Endometrial microvascular endothelial cells (primary cell): ENCODE data around the gene GABRR2. TPM values are rescaled to one million over a fixed set of nuclear protein-coding genes. Genes with fewer than 3 reads are reported as not detected.
"Not testable (repeated sequence)": the region's sequence is repeated elsewhere in the genome, so short reads cannot be mapped to it uniquely, and the experiment has no call there.

ENCODE experiments used
- in situ Hi-C: cut with HindIII; loops from 2 replicates; pipeline ENCODE4 v1.10.0; 2017; ENCODE audit warnings: low sequenced_read_pairs, low pct_unique_long_range_greater_than_20kb; ENCODE audit errors: inconsistent ontology term
- total RNA-seq: library from RNA; depleted of rRNA; stranded (reverse); fragments of >200 nt; gene quantifications from one replicate; pipeline ENCODE4 v1.2.3, GENCODE V29; 2015; ENCODE audit errors: inconsistent ontology term

The GABRR2 gene
- total RNA-seq, 1 donor from 2014 or later = not detected

- in situ Hi-C loops = no loop called here
Measured at GRCh38 chr6:89299466-89299850, 15.6 kb downstream of the GABRR2 start.

- in situ Hi-C loops = no loop called here
Measured at GRCh38 chr6:89298680-89299465, 16.2 kb downstream of the GABRR2 start.

- in situ Hi-C loops = no loop called here
Measured at GRCh38 chr6:89297695-89298351, 17.3 kb downstream of the GABRR2 start.

- in situ Hi-C loops = no loop called here
Measured at GRCh38 chr6:89295981-89296380, 19.1 kb downstream of the GABRR2 start.

- in situ Hi-C loops = not testable (repeated sequence)
Measured at GRCh38 chr6:89295116-89295515, 20.0 kb downstream of the GABRR2 start.

- in situ Hi-C loops = no loop called here
Measured at GRCh38 chr6:89291256-89291819, 23.8 kb downstream of the GABRR2 start.

- in situ Hi-C loops = no loop called here
Measured at GRCh38 chr6:89290401-89291155, 24.5 kb downstream of the GABRR2 start.

- in situ Hi-C loops = no loop called here
Measured at GRCh38 chr6:89289710-89290109, 25.4 kb downstream of the GABRR2 start.

- in situ Hi-C loops = no loop called here
Measured at GRCh38 chr6:89287351-89288028, 27.6 kb downstream of the GABRR2 start.

- in situ Hi-C loops = no loop called here
Measured at GRCh38 chr6:89286516-89286915, 28.6 kb downstream of the GABRR2 start.

- in situ Hi-C loops = no loop called here
Measured at GRCh38 chr6:89284963-89285735, 29.9 kb downstream of the GABRR2 start.

GRCh38 chr6:89284081-89284480 lies 31.0 kb downstream of the GABRR2 start:
- in situ Hi-C loops = no loop called here

- in situ Hi-C loops = no loop called here
Measured at GRCh38 chr6:89282749-89283148, 32.4 kb downstream of the GABRR2 start.

- in situ Hi-C loops = no loop called here
Measured at GRCh38 chr6:89281779-89282246, 33.3 kb downstream of the GABRR2 start.

GRCh38 chr6:89278956-89279355 lies 36.1 kb downstream of the GABRR2 start:
- in situ Hi-C loops = no loop called here

- in situ Hi-C loops = no loop called here
Measured at GRCh38 chr6:89275900-89276299, 39.2 kb downstream of the GABRR2 start.

GRCh38 chr6:89273816-89274215 lies 41.3 kb downstream of the GABRR2 start:
- in situ Hi-C loops = no loop called here

GRCh38 chr6:89272596-89272995 lies 42.5 kb downstream of the GABRR2 start:
- in situ Hi-C loops = no loop called here
